GM12872 (cell line): Measurements from ENCODE around the gene ATG13.

Source experiments
- TF ChIP-seq, protein P1 (sequence below): IDR thresholded peaks from 3 replicates; pipeline ENCODE4 v1.5.1; 2011; ENCODE audit warnings: low read depth, mild to moderate bottlenecking, low read length, moderate library complexity; ENCODE audit not compliant: insufficient read depth

Gene ATG13

DNA sequence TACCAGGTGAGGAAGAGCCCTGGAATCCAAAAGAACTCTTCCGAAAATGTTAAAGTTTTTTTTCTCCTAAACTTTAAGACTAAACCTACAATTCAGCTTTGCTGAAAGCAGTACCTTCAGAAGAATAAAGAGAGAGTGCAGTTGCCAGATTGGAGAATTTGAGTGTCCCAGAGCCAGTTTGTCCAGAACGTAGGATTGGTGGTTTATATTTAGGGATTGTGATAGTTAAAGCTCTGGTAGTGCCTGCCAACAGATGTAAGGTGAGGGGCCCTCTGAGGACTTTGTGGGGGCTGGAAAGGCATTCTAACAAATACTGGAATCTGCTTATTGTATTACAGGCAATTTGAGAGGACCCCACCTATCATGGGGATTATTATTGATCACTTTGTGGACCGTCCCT, 39.8 kb downstream of the ATG13 start:
- TF ChIP-seq, protein P1, sequence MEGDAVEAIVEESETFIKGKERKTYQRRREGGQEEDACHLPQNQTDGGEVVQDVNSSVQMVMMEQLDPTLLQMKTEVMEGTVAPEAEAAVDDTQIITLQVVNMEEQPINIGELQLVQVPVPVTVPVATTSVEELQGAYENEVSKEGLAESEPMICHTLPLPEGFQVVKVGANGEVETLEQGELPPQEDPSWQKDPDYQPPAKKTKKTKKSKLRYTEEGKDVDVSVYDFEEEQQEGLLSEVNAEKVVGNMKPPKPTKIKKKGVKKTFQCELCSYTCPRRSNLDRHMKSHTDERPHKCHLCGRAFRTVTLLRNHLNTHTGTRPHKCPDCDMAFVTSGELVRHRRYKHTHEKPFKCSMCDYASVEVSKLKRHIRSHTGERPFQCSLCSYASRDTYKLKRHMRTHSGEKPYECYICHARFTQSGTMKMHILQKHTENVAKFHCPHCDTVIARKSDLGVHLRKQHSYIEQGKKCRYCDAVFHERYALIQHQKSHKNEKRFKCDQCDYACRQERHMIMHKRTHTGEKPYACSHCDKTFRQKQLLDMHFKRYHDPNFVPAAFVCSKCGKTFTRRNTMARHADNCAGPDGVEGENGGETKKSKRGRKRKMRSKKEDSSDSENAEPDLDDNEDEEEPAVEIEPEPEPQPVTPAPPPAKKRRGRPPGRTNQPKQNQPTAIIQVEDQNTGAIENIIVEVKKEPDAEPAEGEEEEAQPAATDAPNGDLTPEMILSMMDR, result no peak

DNA sequence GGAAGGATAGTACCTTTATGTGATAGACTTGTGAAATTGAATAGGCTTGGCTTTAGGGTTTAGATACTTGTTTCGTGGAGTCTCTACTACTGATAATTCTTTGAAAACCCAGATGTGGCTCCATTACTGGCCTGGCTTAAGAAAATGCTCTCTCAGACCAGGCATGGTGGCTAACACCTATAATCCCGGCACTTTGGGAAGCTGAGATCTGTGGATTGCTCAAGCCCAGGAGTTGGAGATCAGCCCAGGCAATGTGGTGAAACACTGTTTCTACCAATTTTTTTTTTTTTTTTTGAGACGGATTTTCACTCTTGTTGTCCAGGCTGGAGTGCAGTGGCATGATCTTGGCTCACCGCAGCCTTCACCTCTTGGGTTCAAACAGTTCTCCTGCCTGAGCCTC, 40.9 kb downstream of the ATG13 start:
- TF ChIP-seq, protein P1, result no peak

GRCh38 chr11:46659908-46660307, 42.6 kb downstream of the ATG13 start:
- TF ChIP-seq, protein P1, result no peak

- TF ChIP-seq, protein P1, result no peak
Observed at GRCh38 chr11:46661836-46662235, 44.5 kb downstream of the ATG13 start.

DNA sequence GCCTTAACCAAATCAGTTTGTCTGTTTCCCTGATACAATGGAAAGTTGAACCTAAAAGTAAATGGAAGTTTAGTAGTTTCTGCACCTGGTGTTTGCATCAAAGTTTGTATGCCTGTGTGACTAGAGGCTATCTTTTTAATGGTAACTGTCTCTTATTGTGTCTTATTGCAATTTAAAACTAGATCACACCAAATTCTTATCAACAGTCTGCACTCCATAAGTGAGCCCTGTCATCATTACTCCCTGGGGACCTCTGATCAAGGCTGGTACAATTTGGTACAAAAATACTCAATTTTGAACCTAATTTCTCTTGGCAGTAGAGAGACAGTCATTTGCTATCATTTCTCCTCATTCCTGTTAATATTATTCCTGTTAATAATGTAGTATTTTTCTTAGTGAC, 45.0 kb downstream of the ATG13 start:
- TF ChIP-seq, protein P1, result no peak

DNA sequence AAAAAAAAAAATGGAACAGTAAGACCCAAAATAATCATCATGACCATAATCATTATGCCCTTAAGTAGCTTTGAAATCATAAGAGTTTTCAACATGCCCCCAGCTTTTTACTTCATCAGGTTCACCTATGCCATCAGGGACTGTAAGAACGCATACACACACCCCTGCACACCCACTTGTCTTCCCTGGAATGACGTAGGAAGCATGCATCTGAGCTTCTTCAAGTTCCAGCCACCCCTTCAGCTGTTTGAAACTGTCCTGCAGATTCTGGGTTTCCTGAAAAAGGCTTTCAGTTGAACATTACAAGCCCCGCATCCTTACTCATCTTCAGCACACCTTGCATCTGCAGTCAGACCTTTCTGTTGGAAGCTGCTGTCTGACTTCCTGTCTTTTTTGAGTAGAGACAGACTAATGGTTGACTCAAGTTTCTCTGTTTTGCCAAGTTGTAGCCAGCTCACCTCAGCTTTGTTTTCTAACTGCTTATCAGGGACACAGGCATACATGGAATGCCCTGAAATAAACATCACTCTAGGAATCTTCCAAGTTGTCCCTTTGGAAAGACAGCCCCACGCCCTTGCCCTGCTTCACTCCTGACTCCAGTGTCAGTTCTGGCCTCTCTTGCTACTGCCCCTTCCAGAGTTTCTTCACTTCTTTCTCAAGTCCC, 46.1 kb downstream of the ATG13 start:
- TF ChIP-seq, protein P1, result no peak

DNA sequence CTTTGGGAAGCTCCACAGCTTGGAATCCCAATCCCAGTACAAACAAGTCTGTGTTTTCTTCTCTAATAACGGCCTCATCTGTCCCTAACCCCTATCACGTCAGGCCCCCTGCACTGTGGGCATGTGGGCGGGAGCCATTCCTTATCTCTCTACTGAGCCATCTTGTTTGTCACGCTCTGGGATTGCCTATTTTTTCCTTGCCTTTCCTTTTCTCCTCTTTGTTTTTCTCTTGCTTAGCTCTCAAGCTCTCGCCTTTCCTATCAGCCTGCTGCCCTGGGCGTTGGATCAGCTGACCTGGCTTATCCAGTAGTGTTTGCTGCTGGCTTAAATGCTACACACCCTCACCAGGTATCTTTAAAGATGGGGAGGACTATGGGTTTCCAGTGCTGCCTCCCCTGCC, 47.3 kb downstream of the ATG13 start:
- TF ChIP-seq, protein P1, result no peak

GRCh38 chr11:46665356-46665755, 48.0 kb downstream of the ATG13 start:
- TF ChIP-seq, protein P1, result no peak
